Activated T-cell treated with anti-CD3 and anti-CD28 coated beads for 1 hour (primary cell): ENCODE data around the gene PLCB1.

Source experiments
- DNase-seq: peaks from one replicate; pipeline ENCODE4 v3.0.0-alpha.2; 2020; ENCODE audit warnings: low read depth

PLCB1 gene

DNA sequence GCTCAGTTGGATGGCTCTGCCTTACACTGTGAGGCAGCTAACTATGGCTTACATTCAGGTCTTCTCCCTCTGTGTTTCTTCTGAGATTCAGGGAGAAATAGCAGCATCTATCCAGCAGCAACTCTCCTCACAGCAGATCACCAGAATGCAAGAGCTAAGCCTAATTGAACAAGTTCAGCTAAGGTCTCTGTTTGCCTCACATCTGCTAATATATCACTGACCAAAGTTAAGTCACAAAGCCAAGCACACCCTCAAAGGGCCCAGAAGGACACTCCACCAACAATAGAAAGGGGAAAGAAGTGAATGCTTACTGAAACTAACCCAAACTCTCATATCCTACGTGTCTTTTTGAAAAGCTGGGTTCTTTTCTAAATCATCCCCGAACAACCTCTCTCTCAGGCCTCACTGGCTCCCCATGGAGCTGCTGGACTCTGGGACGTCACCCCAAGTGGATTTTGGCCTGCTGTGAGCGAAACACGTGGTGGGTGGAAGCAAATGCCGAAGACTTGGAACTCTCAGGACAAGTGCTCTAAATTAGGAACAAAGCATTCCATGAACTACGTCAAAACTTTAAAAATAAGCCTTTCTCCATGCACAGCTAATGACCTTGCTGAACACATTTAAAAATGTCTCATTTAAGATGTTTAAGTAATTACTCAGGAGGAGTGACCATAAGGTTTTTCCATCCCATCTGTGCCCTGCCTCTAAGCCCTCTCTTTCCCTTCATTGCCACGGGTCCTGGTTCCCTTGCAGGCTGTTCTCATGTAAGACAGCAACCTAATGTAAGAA, 769.4 kb downstream of the PLCB1 start:
- DNase-seq = no peak

DNA sequence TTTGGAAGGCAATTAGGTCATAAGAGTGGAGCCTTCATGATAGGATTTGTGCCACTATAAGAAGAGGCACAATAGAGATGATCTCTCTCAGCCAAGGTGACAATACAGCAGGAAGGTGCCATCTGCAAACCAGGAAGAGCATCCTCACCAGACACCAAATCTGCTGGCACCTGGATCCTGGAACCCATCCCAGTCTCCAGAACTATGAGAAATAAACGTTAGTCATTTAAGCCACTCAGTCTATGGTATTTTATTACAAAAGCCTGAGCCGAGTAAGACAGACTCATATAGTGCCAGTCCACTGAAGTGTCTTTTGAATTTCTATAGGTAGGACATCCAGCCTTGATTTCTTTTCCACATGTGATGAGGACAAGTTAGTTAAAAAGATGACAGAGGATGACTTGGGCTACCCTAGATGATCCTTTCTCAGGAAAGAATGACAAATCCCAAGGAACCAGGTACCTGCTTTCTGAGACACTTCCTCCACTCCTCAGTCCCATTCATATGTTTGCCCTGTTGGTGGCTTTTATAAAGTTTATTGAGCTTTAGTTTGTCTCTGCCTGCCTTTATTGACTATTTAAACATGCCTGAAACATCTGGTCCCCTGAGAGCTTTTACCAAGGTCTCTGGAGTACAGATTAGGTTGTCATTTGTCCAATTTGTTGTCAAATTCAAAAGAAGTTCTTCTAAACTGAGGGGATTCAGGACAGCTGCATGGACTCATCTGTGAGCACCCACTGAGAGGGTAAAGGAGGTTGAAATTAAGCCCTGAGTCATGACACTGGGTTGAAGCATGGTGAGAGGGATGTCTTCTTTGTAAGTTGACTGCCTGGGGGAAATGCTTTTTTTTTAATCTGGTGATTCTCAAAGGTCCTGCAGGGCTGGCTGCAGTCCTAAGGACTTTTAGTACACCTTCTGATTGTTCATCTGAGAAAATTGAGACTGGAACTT, 771.9 kb downstream of the PLCB1 start:
- no peak for DNase-seq

DNA sequence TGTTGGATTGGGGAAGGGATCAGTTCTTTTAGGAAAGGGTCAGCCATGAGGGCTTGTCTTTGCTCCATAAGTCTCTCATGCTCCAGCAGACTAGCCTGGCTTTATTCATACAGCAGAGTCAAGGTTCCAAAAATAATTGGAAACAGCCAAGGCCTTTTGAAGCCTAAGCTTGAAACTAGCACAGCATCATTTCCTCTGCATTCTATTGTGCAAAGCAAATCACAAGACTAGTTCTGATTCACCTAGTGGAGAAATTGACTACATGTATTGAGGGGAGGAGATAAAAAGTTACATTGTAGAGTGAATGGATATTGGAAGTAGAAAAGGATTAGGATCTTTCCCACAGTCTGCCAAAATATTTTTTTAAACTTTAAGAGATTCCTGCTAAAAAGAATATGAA, 777.5 kb downstream of the PLCB1 start:
- no peak for DNase-seq

DNA sequence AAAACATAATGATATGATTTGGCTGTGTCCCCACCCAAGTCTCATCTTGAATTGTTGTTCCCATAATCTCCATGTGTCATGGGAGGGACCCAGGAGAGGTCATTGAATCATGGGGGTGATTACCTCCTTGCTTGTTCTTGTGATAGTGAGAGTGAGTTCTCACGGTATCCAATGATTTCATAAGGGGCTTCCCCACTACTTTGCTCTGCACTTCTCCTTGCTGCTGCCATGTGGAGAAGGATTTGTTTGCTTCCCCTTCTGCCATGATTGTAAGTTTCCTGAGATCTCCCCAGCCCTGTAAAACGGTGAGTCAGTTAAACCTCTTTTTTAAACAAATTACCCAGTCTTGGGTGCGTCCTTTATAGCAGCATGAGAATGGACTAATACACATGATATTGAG, 780.0 kb downstream of the PLCB1 start:
- no peak for DNase-seq

DNA sequence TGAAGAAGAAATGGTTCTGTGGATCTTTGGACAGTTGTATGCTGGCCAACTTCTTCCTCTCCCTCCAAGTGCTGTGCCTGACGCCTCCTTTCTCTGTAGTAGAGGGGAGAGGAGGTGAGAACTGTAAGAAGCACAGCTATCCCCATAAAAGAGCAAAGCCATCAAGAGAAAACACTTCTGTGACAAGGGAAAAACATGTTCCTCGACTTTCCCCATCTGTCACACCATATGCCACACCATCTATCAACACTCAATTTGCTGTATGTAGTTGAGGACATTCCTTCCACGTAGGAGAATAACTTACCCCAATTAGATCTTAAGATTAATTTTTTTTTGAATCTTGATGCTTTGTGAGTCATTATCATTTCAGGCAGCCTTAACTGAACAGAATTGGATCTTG, 780.7 kb downstream of the PLCB1 start:
- no peak for DNase-seq

DNA sequence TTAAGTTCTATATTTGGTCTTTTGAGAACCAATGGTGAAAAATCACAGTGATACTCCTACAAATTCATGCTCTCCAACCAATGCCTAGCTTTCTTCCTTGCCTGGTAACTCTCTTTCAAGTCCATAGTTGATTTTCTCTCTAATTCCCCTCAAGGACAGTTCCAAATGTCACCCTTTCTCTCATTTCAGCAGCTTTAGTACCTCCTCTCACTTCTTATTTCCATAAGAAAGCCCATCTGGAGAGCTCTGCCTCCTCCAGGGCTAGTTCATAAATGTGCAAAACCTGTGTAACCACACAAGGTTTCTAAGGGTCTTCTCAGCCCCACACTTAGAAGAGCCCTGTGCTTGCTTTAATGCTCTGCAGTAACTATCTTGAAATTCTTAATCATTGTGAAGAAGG, 781.4 kb downstream of the PLCB1 start:
- DNase-seq = no peak

DNA sequence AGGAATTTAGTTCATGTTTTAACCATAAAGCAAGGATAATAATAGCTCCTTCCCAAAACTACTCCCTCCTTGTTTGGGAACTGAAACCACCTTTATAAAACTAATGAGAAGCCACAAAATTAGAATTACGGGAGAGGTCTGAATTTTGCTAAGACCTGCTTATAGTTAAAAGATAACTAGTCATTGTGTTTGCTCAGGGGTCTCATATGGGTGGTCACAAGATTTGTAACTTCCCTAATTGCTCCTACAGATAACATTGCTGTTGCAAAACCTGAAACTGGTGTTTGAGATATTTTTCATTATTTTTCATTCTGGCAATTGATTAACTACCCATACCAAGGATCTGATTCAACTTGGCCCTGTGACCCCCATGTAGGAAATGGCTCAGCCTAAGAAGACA, 782.4 kb downstream of the PLCB1 start:
- no peak for DNase-seq

DNA sequence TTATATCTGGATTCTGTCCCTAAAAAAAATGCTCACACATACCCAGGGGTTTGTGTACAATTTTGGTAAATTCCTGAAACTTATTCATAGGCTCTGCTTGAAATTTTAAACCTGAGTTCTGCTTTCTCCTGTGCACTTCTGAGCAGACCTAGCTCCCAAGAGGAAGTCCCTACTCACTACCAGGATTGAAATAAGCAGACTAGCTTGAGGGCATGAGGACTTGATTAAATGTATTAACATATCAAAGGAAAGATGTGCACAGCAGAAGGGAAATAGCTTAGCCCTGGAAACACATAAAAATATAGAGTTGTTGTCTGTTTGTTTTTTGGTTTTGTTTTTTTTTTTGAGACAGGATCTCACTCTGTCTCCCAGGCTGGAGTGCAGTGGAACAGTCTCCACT, 785.0 kb downstream of the PLCB1 start:
- DNase-seq = no peak

DNA sequence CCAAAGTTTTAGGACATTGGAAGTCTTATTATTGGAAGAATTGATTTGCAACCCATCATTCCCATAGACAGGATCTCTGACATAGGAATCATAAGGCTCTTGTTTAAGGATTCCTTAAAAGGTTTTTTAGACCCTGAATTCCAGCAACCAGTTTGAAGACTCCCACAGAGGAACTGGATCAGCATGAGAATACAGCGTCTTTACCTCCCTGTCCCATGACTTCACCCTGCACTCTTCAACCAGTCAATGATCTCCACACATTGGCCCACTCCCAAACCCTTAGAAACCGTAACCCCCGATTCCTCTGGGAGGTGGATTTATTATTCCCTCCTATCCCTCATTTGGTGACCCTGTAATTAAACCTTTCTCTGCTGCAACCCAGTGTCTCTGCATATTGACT, 786.1 kb downstream of the PLCB1 start:
- no peak for DNase-seq

DNA sequence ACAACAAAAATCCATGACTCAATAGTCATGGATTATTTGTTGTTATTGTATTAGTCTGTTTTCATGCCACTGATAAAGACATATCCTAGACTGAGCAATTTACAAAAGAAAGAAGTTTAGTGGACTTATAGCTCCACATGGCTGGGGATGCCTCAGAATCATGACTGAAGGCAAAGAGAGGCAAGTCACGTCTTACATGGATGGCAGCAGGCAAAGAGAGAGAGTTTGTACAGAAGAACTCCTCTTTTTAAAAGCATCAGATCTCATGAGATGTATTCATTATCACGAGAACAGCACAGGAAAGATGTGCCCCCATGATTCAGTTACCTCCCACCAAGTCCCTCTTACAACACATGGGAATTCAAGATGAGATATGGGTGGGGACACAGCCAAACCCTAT, 792.5 kb downstream of the PLCB1 start:
- DNase-seq = no peak

DNA sequence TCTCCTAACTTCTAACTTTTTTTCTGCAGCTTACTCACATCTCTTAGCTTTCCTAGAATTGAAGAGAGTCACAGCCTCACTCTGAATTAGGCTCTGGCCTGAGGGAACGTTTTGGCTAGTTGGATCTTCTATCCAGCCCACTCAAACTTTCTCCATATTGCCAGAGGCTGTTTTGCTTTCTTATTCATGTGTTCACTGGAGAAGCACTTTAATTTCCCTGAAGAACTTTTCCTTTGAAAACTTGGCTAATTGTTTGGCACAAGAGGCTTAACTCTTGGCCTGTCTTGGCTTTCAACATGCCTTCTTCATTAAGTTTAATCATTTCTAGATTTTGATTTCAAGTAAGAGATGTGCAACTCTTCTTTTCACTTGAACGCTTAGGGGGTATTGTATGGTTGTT, 798.7 kb downstream of the PLCB1 start:
- no peak for DNase-seq

DNA sequence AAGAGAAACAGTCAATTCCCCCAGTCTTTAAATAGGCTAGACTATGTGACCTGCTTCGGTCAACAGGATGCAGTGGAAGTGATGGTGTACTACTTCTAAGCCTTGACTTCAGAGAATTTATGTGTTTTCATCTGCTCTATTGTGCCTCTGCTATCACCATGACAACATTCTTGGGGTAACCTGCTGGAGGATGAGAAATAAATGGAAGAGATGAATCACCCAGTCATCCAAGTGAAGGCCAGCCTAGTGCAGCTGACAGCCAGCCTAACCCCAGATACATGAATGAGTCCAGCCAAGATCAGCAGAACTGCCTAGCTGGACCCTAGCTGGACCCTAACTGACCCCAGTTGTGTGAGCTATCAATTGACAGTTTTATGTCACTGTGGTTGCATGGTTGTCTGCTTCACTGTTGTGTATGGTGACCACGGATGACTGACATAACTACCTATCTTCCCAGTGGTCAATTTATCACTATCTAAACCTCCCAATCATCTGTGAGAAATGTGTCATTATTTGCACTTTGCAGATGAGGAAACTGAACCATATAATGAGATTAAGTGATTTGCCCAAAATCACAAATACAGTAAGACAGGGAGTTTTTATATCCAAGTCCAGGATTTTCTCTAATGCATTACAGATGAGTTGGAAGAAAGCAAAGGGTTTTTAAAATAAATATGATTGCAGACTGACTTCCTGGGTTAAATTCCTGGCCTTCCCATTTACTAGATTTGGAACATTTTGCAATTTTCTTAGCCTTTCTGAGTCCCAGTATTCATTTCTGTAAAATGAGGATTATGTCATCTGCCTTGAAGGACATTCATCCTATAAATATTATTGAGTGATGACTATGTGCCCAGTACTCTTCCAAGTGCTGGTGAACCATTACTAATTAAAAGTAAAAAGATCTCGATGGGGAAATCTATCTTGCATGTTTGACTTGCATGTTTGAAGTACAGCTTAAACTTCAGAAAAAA, 800.4 kb downstream of the PLCB1 start:
- DNase-seq = no peak

DNA sequence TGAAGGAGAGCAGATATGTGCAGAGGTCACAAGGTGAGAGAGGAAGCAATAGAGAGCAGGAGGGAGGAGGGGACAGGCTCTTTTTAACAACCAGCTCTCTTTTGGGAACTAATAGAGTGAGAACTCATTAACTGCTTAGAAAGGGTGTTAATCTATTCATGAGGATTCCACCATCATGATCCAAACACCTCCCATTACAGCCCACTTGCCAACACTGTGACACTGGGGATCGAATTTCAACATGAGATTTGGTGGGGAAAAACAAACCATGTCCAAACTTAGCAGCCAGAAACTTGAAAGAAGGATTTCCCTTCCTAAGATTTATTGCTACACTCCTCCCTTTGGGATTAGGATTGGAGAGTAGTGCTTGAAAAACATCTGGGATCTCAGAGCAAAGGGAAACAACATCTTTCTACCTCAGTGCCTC, 801.3 kb downstream of the PLCB1 start:
- no peak for DNase-seq

DNA sequence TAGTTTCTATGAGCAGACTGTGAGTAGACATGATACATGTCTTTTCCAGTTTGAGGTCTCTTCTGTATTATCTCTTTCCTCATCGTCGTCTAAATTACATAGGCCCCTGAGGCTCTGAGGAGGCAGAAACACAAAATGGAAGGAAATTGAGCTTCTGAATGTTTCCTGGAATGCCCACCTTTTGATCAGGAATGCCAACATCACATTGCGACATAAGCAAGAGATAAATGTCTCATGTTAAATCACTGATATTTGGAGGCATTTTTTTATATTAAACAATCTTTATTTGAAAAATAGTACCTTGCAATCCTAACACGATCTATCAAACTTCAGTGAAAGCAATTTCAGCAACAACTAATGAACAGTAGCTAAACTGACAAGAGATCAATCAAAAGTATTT, 802.3 kb downstream of the PLCB1 start:
- DNase-seq = no peak
